SK-N-SH (cell line): ENCODE data around the gene CHRNB2. TPM values are rescaled to one million over a fixed set of nuclear protein-coding genes. Genes with fewer than 3 reads are reported as not detected.
"Not testable (repeated sequence)": the region's sequence is repeated elsewhere in the genome, so short reads cannot be mapped to it uniquely, and the experiment has no call there.

Source experiments
- CTCF ChIA-PET: fragments of 300-600, 350-600 bp; formaldehyde crosslinking; extraction: SDS; loops from one replicate; lab custom pipeline; 2021; lab: Yijun Ruan, JAX
- POLR2A ChIA-PET: fragments of 350-600 bp; sonication (Branson Sonifier 250); formaldehyde crosslinking; extraction: SDS; loops from one replicate; lab custom pipeline; 2020; ENCODE audit warnings: antibody characterized with exemption, inconsistent platforms; lab: Yijun Ruan, JAX
- DNase-seq: peaks from one replicate; pipeline ENCODE4 v3.0.0; 2012
- H2AFZ ChIP-seq: fragments of 200-600 bp; sonication (generic); 2 replicates; pipeline ENCODE4 v1.8.1; 2016; ENCODE audit warnings: antibody characterized with exemption, mild to moderate bottlenecking, low read depth
- H3F3A ChIP-seq: fragments of 200-600 bp; sonication (generic); replicated peaks from 2 replicates; pipeline ENCODE3; 2016; ENCODE audit warnings: antibody characterized with exemption, mild to moderate bottlenecking; ENCODE audit not compliant: insufficient read depth
- H3K27ac ChIP-seq, 2 experiments: fragments of 200-500 bp in 1 of 2; fragments of 200-600 bp in 1 of 2; sonication (Bioruptor generic) in 1 of 2; sonication (generic), shearing (Covaris generic) in 1 of 2; 2 replicates each; pipeline versions ENCODE4 v1.5.1 to v1.6.1; 2014 to 2016; ENCODE audit warnings: low read depth in 2 of 2, inconsistent platforms in 1 of 2, low read length in 1 of 2, mild to moderate bottlenecking in 1 of 2, mixed read lengths in 1 of 2
- H3K27me3 ChIP-seq: fragments of 200-600 bp; sonication (generic), shearing (Covaris generic); 2 replicates; pipeline ENCODE4 v1.6.1; 2016; ENCODE audit warnings: mixed run types; ENCODE audit not compliant: insufficient read depth
- H3K36me3 ChIP-seq, 2 experiments: fragments of 200-500 bp in 1 of 2; fragments of 200-600 bp in 1 of 2; sonication (Bioruptor generic) in 1 of 2; sonication (generic) in 1 of 2; replicated peaks in 1 of 2; 2 replicates each; pipeline versions ENCODE3 to v1.5.1; 2014 to 2016; ENCODE audit warnings: low read length in 1 of 2, mild to moderate bottlenecking in 1 of 2; ENCODE audit not compliant: insufficient read depth in 2 of 2, control insufficient read depth in 1 of 2
- H3K4me1 ChIP-seq, 2 experiments: fragments of 200-500 bp in 1 of 2; fragments of 200-600 bp in 1 of 2; sonication (Bioruptor generic) in 1 of 2; sonication (generic), shearing (Covaris generic) in 1 of 2; 2 replicates each; pipeline versions ENCODE4 v1.5.1 to v1.6.1; 2014 to 2016; ENCODE audit warnings: low read depth in 1 of 2, low read length in 1 of 2, mixed run types in 1 of 2; ENCODE audit not compliant: insufficient read depth in 2 of 2, control insufficient read depth in 1 of 2
- H3K4me2 ChIP-seq: fragments of 200-600 bp; sonication (generic), shearing (Covaris generic); 2 replicates; pipeline ENCODE4 v1.6.1; 2017; ENCODE audit warnings: mixed run types
- H3K4me3 ChIP-seq, 2 experiments: fragments of 200-500 bp in 1 of 2; fragments of 200-600 bp in 1 of 2; sonication (Bioruptor generic) in 1 of 2; sonication (generic), shearing (Covaris generic) in 1 of 2; 2 replicates each; pipeline versions ENCODE4 v1.5.1 to v1.8.1; 2014 to 2016; ENCODE audit warnings: low read depth in 2 of 2, inconsistent platforms in 1 of 2, low read length in 1 of 2, mild to moderate bottlenecking in 1 of 2, mixed read lengths in 1 of 2, moderate library complexity in 1 of 2
- H3K79me2 ChIP-seq: fragments of 200-600 bp; sonication (generic); 2 replicates; pipeline ENCODE4 v1.8.1; 2017; ENCODE audit warnings: mild to moderate bottlenecking; ENCODE audit not compliant: insufficient read depth
- H3K9ac ChIP-seq: fragments of 200-600 bp; sonication (generic); 2 replicates; pipeline ENCODE4 v1.6.1; 2017; ENCODE audit warnings: mixed run types
- H3K9me2 ChIP-seq: fragments of 200-600 bp; sonication (generic); 2 replicates; pipeline ENCODE4 v1.6.1; 2017; ENCODE audit warnings: mixed run types
- H3K9me3 ChIP-seq: fragments of 200-600 bp; sonication (generic); 2 replicates; pipeline ENCODE4 v1.6.1; 2017; ENCODE audit warnings: mixed run types, mild to moderate bottlenecking, moderate library complexity
- H4K20me1 ChIP-seq: fragments of 200-600 bp; sonication (generic); 2 replicates; pipeline ENCODE4 v1.6.1; 2017; ENCODE audit warnings: mild to moderate bottlenecking, mixed run types; ENCODE audit not compliant: insufficient read depth
- CTCF ChIP-seq: fragments of 200-600 bp; sonication (generic); IDR thresholded peaks from 2 replicates; pipeline ENCODE4 v1.6.1; 2017; ENCODE audit warnings: antibody characterized with exemption, mild to moderate bottlenecking, moderate library complexity
- FOSL2 ChIP-seq: IDR thresholded peaks from 2 replicates; pipeline ENCODE4 v1.4.0; 2012; ENCODE audit warnings: low read depth, mild to moderate bottlenecking, moderate library complexity, borderline replicate concordance
- FOXJ3 ChIP-seq: sonication (generic); formaldehyde crosslinking; IDR thresholded peaks from 2 replicates; pipeline ENCODE4 v1.5.1; 2020; ENCODE audit warnings: mild to moderate bottlenecking, missing genetic modification reagents
- FOXM1 ChIP-seq: IDR thresholded peaks from 2 replicates; pipeline ENCODE4 v1.4.0; 2012; ENCODE audit warnings: low read depth, mild to moderate bottlenecking
- JUND ChIP-seq: IDR thresholded peaks from 2 replicates; pipeline ENCODE4 v1.4.0; 2012
- RAD21 ChIP-seq: IDR thresholded peaks from 2 replicates; pipeline ENCODE4 v1.6.1; 2012; ENCODE audit warnings: mild to moderate bottlenecking, low read length
- RFX5 ChIP-seq: IDR thresholded peaks from 2 replicates; pipeline ENCODE4 v1.6.1; 2012; ENCODE audit warnings: mild to moderate bottlenecking, improper control_type of control experiment, low read length
- RXRA ChIP-seq: IDR thresholded peaks from 2 replicates; pipeline ENCODE4 v1.4.0; 2012; ENCODE audit warnings: low read depth, mild to moderate bottlenecking, borderline replicate concordance
- SMC3 ChIP-seq: IDR thresholded peaks from 2 replicates; pipeline ENCODE4 v1.6.1; 2012; ENCODE audit warnings: low read depth, low read length, improper control_type of control experiment
- TCF12 ChIP-seq: IDR thresholded peaks from 2 replicates; pipeline ENCODE4 v1.4.0; 2012
- YY1 ChIP-seq: IDR thresholded peaks from 2 replicates; pipeline ENCODE4 v1.4.0; 2012; ENCODE audit warnings: low read depth, mild to moderate bottlenecking
- WGBS: methylation state at CpG from one replicate; pipeline ENCODE4 v1.1.6; 2017; ENCODE audit warnings: low lambda C conversion rate; 5-methylcytosine and 5-hydroxymethylcytosine counted together
- polyA plus RNA-seq, 3 experiments: library from polyadenylated mRNA; depleted of rRNA; stranded (reverse); fragments of >200 nt; gene quantifications; 2 replicates each; pipeline ENCODE4 v1.2.3, GENCODE V29; 2012
- TF ChIP-seq, protein P1 (sequence below): IDR thresholded peaks from 2 replicates; pipeline ENCODE4 v1.6.1; 2012; ENCODE audit warnings: mild to moderate bottlenecking, low read depth, low read length, moderate library complexity
- TF ChIP-seq, protein P2 (sequence below): fragments of 150-350 bp; IDR thresholded peaks from 2 replicates; pipeline ENCODE4 v1.6.1; 2017; ENCODE audit warnings: antibody characterized with exemption, low read length, low read depth, borderline replicate concordance
- TF ChIP-seq, protein P3 (sequence below): IDR thresholded peaks from 2 replicates; pipeline ENCODE4 v1.4.0; 2012; ENCODE audit warnings: low read depth, borderline replicate concordance

Gene CHRNB2
- polyA plus RNA-seq, 1 of the 3 experiments (the other 2 are of a cell fraction), result 0.64 TPM

DNA sequence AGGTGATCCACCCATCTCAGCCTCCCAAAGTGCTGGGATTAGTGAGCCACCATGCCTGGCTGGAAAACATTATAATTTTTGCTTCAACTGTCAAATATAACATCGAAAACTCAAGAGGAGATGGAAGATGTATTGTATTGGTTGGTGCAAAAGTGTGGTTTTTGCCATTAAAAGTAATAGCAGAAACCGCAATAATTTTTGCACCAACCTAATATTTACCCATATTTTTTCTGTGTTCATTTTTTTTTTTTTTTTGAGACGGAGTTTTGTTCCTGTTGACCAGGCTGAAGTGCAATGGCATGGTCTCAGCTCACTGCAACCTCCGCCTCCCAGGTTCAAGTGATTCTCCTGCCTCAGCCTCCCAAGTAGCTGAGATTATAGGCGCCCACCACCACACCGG, 38.3 kb upstream of the CHRNB2 start:
- ChIA-PET POLR2A (no interaction called here), CTCF (interaction anchor here (0.8 to 1.6 kb wide), 3 partner anchors 17 to 140 kb away, joined by 3 to 4 read pairs (median 4); no protein-coding TSS in a partner anchor)
- Histone ChIP-seq H3K27me3 (no peaks in the 10 kb centered on the region), H3K4me1 (no peaks in the 10 kb centered on the region), H3K4me3 (no peak overlapping the region), H2AFZ (no peak overlapping the region), H3K4me2 (no peak overlapping the region), H3F3A (no peaks in the 10 kb centered on the region), H3K9me2 (no peaks in the 10 kb centered on the region), H3K9ac (no peak overlapping the region), H3K9me3 (no peaks in the 10 kb centered on the region), H3K27ac (no peak overlapping the region), H3K36me3 (no peaks in the 10 kb centered on the region), H3K79me2 (no peaks in the 10 kb centered on the region), H4K20me1 (no peaks in the 10 kb centered on the region)
- no peak for TF ChIP-seq FOSL2
- no peak for DNase-seq
- 59% methylated on average over 6 of the region's 6 CpGs for WGBS

- H3F3A ChIP-seq, H4K20me1 ChIP-seq, H3K4me2 ChIP-seq, H3K79me2 ChIP-seq, H3K27ac ChIP-seq, DNase-seq, H3K4me1 ChIP-seq, H3K4me3 ChIP-seq, H3K9me3 ChIP-seq, H3K36me3 ChIP-seq, H2AFZ ChIP-seq, POLR2A ChIA-PET, H3K27me3 ChIP-seq, H3K9ac ChIP-seq, H3K9me2 ChIP-seq: not testable (repeated sequence)
- CTCF ChIA-PET, result interaction anchor here (0.8 to 1.0 kb wide), 3 partner anchors 15 to 184 kb away, joined by 4 read pairs; no protein-coding TSS in a partner anchor
- 20% methylated on average over 1 of the region's 13 CpGs for WGBS
These were observed 35.6 kb upstream of the CHRNB2 start for GRCh38 chr1:154531950-154532349.

DNA sequence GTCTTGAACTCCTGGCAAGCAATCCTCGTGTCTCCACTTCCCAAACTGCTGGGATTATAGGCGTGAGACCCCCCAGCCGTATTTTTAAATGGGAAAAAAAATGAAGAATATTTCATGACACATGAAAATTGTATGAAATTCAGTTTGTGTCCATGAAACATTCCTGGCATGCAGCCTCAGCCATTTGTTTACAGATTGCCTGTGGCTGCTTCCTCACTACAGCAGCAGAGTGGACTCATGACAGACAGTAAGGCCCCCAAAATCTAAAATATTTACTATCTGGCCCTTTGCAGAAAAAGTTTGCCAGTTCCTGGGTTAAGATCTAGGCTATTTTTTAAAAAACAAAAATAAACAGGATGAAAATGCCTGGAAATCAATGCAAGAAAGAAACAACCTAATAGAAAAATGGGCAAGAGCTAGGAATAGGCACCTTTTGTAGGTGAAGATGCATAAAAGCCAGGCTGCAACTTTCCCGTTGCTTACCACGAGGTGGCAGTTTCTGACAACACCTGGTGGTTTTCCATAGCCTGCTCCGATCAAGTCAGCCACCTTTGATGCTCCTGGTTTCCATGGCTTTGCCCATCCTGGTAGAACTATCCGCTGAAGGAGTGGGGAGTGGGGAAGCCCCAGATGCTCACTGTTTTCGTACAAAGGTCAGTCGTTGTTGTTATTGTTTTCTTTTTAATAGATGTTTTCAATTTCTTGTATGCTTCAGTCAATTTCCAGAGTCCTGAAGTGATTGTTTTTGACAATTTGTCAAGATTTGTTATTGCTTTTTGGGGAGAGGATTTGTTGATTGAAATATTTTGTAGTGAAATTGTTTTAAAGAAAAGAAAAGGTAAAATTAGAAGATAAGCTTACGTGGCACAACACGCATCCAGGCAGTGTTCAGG, 33.4 kb upstream of the CHRNB2 start:
- Histone ChIP-seq H3K4me1 (no peaks in the 10 kb centered on the region), H3K27ac (no peak overlapping the region), H3K4me3 (no peak overlapping the region), H3K9me3 (no peaks in the 10 kb centered on the region), H3K27me3 (no peaks in the 10 kb centered on the region; the same call in 1 of the 2 replicates), H3F3A (no peaks in the 10 kb centered on the region), H3K36me3 (no peaks in the 10 kb centered on the region), H3K9ac (no peak overlapping the region), H2AFZ (no peak overlapping the region), H4K20me1 (no peaks in the 10 kb centered on the region), H3K79me2 (no peaks in the 10 kb centered on the region), H3K4me2 (no peak overlapping the region), H3K9me2 (no peaks in the 10 kb centered on the region)
- DNase-seq, result peak; percentile 71
- 36% methylated on average over 11 of the region's 11 CpGs for WGBS
- ChIA-PET CTCF (interaction anchor here (0.6 to 6.1 kb wide), 22 partner anchors 7 to 536 kb away, joined by 3 to 36 read pairs (median 4); partner anchors contain the start of genes CHRNB2, PMVK and UBE2Q1), POLR2A (no interaction called here)
- TF ChIP-seq FOXM1 (no peak), FOXJ3 (CRISPR knock-in tag) (no peak), JUND (no peak), TCF12 (no peak), SMC3 (peak; percentile 68), RFX5 (no peak), RAD21 (peak; percentile 71), CTCF (peak; percentile 50), YY1 (no peak), RXRA (no peak)
- TF ChIP-seq, protein P1, sequence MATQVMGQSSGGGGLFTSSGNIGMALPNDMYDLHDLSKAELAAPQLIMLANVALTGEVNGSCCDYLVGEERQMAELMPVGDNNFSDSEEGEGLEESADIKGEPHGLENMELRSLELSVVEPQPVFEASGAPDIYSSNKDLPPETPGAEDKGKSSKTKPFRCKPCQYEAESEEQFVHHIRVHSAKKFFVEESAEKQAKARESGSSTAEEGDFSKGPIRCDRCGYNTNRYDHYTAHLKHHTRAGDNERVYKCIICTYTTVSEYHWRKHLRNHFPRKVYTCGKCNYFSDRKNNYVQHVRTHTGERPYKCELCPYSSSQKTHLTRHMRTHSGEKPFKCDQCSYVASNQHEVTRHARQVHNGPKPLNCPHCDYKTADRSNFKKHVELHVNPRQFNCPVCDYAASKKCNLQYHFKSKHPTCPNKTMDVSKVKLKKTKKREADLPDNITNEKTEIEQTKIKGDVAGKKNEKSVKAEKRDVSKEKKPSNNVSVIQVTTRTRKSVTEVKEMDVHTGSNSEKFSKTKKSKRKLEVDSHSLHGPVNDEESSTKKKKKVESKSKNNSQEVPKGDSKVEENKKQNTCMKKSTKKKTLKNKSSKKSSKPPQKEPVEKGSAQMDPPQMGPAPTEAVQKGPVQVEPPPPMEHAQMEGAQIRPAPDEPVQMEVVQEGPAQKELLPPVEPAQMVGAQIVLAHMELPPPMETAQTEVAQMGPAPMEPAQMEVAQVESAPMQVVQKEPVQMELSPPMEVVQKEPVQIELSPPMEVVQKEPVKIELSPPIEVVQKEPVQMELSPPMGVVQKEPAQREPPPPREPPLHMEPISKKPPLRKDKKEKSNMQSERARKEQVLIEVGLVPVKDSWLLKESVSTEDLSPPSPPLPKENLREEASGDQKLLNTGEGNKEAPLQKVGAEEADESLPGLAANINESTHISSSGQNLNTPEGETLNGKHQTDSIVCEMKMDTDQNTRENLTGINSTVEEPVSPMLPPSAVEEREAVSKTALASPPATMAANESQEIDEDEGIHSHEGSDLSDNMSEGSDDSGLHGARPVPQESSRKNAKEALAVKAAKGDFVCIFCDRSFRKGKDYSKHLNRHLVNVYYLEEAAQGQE, result no peak
- TF ChIP-seq, protein P2, sequence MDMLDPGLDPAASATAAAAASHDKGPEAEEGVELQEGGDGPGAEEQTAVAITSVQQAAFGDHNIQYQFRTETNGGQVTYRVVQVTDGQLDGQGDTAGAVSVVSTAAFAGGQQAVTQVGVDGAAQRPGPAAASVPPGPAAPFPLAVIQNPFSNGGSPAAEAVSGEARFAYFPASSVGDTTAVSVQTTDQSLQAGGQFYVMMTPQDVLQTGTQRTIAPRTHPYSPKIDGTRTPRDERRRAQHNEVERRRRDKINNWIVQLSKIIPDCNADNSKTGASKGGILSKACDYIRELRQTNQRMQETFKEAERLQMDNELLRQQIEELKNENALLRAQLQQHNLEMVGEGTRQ, result no peak
- TF ChIP-seq, protein P3, sequence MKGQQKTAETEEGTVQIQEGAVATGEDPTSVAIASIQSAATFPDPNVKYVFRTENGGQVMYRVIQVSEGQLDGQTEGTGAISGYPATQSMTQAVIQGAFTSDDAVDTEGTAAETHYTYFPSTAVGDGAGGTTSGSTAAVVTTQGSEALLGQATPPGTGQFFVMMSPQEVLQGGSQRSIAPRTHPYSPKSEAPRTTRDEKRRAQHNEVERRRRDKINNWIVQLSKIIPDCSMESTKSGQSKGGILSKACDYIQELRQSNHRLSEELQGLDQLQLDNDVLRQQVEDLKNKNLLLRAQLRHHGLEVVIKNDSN, result no peak
